Keratinocyte (primary cell): ENCODE measurements around the gene TOPORS. TPM values are rescaled to one million over a fixed set of nuclear protein-coding genes. Genes with fewer than 3 reads are reported as not detected.

ENCODE experiments used
- DNase-seq: peaks from one replicate; pipeline ENCODE4 v3.0.0-alpha.2; 2011; ENCODE audit warnings: low read depth, missing footprints, low spot score
- FAIRE-seq: peaks from 2 replicates; lab custom pipeline; 2011; peaks lifted over from hg19 to GRCh38; lab: Jason Lieb, UNC
- H2AFZ ChIP-seq: 2 replicates; pipeline ENCODE4 v1.6.0; 2012; ENCODE audit warnings: low read length, control low read depth, inconsistent platforms; ENCODE audit not compliant: control insufficient read depth
- H3K27ac ChIP-seq: 2 replicates; pipeline ENCODE4 v1.5.1; 2011; ENCODE audit warnings: low read length; ENCODE audit not compliant: control insufficient read depth, insufficient read depth
- H3K27me3 ChIP-seq: 3 replicates; pipeline ENCODE4 v1.6.0; 2011; ENCODE audit warnings: low read length; ENCODE audit not compliant: control insufficient read depth, insufficient read depth; ENCODE audit errors: extremely low read depth
- H3K36me3 ChIP-seq, 2 experiments: 2 replicates in 1 of 2; 3 replicates in 1 of 2; pipeline ENCODE4 v1.5.1; 2011; ENCODE audit warnings: low read length in 2 of 2, mild to moderate bottlenecking in 1 of 2; ENCODE audit not compliant: control insufficient read depth in 2 of 2, insufficient read depth in 2 of 2; ENCODE audit errors: extremely low read depth in 1 of 2
- H3K4me1 ChIP-seq: 3 replicates; pipeline ENCODE4 v1.5.1; 2011; ENCODE audit warnings: low read length; ENCODE audit not compliant: control insufficient read depth, insufficient read depth; ENCODE audit errors: extremely low read depth
- H3K4me2 ChIP-seq: 3 replicates; pipeline ENCODE4 v1.6.0; 2011; ENCODE audit warnings: low read depth, low read length; ENCODE audit not compliant: control insufficient read depth, insufficient read depth; ENCODE audit errors: extremely low read depth
- H3K4me3 ChIP-seq, 3 experiments: fragments of 200-600 bp in 1 of 3; sonication (generic) in 1 of 3; 2 replicates in 2 of 3; 3 replicates in 1 of 3; pipeline ENCODE4 v1.5.1; 2011 to 2016; ENCODE audit warnings: low read length in 3 of 3, mild to moderate bottlenecking in 3 of 3, control low read depth in 2 of 3, inconsistent platforms in 1 of 3, low read depth in 1 of 3, mixed read lengths in 1 of 3, mixed run types in 1 of 3, moderate library complexity in 1 of 3; ENCODE audit not compliant: control insufficient read depth in 2 of 3, insufficient read depth in 2 of 3; ENCODE audit errors: extremely low read depth in 1 of 3
- H3K79me2 ChIP-seq: 2 replicates; pipeline ENCODE4 v1.6.0; 2012; ENCODE audit warnings: low read length; ENCODE audit not compliant: control insufficient read depth, insufficient read depth
- H3K9ac ChIP-seq: 3 replicates; pipeline ENCODE4 v1.6.0; 2011; ENCODE audit warnings: low read length; ENCODE audit not compliant: control insufficient read depth, insufficient read depth; ENCODE audit errors: extremely low read depth
- H3K9me1 ChIP-seq: 3 replicates; pipeline ENCODE4 v1.6.0; 2011; ENCODE audit warnings: low read length; ENCODE audit not compliant: control insufficient read depth, insufficient read depth; ENCODE audit errors: extremely low read depth
- H3K9me3 ChIP-seq: 2 replicates; pipeline ENCODE4 v1.5.1; 2012; ENCODE audit warnings: low read depth, low read length; ENCODE audit not compliant: control insufficient read depth
- H4K20me1 ChIP-seq: 3 replicates; pipeline ENCODE4 v1.6.0; 2011; ENCODE audit warnings: low read length; ENCODE audit not compliant: control insufficient read depth, insufficient read depth; ENCODE audit errors: extremely low read depth
- EZH2 ChIP-seq: IDR thresholded peaks from one replicate; pipeline ENCODE4 v1.6.1; 2012; ENCODE audit warnings: inconsistent platforms, mild to moderate bottlenecking, low read length, moderate library complexity
- dilution Hi-C: fragments of 300-500 bp; cut with MboI; formaldehyde crosslinking; loops from one replicate; pipeline ENCODE4 v1.7.0; 2020; ENCODE audit warnings: low sequenced_read_pairs; ENCODE audit not compliant: extremely low pct_ligation_motif_present
- polyA plus RNA-seq, 5 experiments: library from polyadenylated mRNA; depleted of rRNA in 3 of 5; stranded (reverse) in 3 of 5; stranded (forward) in 1 of 5; unstranded in 1 of 5; fragments of >200 nt; gene quantifications; 1 replicate in 1 of 5; 2 replicates in 3 of 5; 3 replicates in 1 of 5; pipeline versions ENCODE4 v1.2.1 to v1.2.3, GENCODE V29; 2011 to 2012; ENCODE audit warnings: missing spikeins in 2 of 5, low read depth in 1 of 5, low replicate concordance in 1 of 5
- TF ChIP-seq, protein P1 (sequence below), 3 experiments: IDR thresholded peaks in 1 of 3; conservative IDR thresholded peaks in 1 of 3; optimal IDR thresholded peaks in 1 of 3; 2 replicates in 2 of 3; 3 replicates in 1 of 3; pipeline versions ENCODE3 to v1.5.1; 2011; ENCODE audit warnings: low read length in 3 of 3, mild to moderate bottlenecking in 3 of 3, moderate library complexity in 2 of 3, control low read depth in 1 of 3, inconsistent platforms in 1 of 3; ENCODE audit not compliant: insufficient read depth in 2 of 3; ENCODE audit errors: extremely low read depth in 1 of 3

The TOPORS gene
- polyA plus RNA-seq, 1 donor (not counting 4 experiments of a cell fraction or from before 2014, with no cell fraction given), result 17.1 TPM

GRCh38 chr9:32584784-32585183, 32.4 kb upstream of the TOPORS start:
- no peaks in the 10 kb centered on the region for H3K9me1 ChIP-seq
- H3K9ac ChIP-seq, result no peak overlapping the region
- FAIRE-seq (no peak), DNase-seq (no peak)
- no peak for TF ChIP-seq EZH2
- TF ChIP-seq, protein P1, sequence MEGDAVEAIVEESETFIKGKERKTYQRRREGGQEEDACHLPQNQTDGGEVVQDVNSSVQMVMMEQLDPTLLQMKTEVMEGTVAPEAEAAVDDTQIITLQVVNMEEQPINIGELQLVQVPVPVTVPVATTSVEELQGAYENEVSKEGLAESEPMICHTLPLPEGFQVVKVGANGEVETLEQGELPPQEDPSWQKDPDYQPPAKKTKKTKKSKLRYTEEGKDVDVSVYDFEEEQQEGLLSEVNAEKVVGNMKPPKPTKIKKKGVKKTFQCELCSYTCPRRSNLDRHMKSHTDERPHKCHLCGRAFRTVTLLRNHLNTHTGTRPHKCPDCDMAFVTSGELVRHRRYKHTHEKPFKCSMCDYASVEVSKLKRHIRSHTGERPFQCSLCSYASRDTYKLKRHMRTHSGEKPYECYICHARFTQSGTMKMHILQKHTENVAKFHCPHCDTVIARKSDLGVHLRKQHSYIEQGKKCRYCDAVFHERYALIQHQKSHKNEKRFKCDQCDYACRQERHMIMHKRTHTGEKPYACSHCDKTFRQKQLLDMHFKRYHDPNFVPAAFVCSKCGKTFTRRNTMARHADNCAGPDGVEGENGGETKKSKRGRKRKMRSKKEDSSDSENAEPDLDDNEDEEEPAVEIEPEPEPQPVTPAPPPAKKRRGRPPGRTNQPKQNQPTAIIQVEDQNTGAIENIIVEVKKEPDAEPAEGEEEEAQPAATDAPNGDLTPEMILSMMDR (optimal IDR thresholded peaks at IDR 0.05 in 1 of 3, IDR thresholded peaks at IDR 0.05 in 1 of 3, conservative IDR thresholded peaks at IDR 0.05 in 1 of 3; ENCODE audit: extremely low read depth in 1 of 3, insufficient read depth in 2 of 3, low read length in 3 of 3), result no peak
- no peak overlapping the region for H3K4me2 ChIP-seq
- dilution Hi-C loops, result no loop called here
- no peak overlapping the region for H2AFZ ChIP-seq
- no peaks in the 10 kb centered on the region for H3K27me3 ChIP-seq
- no peaks in the 10 kb centered on the region for H4K20me1 ChIP-seq
- no peak overlapping the region for H3K4me3 ChIP-seq
- H3K27ac ChIP-seq, result no peak overlapping the region
- no peaks in the 10 kb centered on the region for H3K4me1 ChIP-seq
- H3K9me3 ChIP-seq, result no peaks in the 10 kb centered on the region
- no peaks in the 10 kb centered on the region for H3K36me3 ChIP-seq
- H3K79me2 ChIP-seq, result no peaks in the 10 kb centered on the region

- Histone ChIP-seq H3K4me1 (no peaks in the 10 kb centered on the region), H2AFZ (no peak overlapping the region), H3K9ac (no peak overlapping the region), H3K4me2 (no peak overlapping the region), H3K27ac (no peak overlapping the region), H3K4me3 (no peak overlapping the region), H4K20me1 (no peaks in the 10 kb centered on the region), H3K79me2 (no peaks in the 10 kb centered on the region), H3K9me1 (no peaks in the 10 kb centered on the region), H3K27me3 (peaks cover 3% of the 10 kb centered on the region), H3K9me3 (no peaks in the 10 kb centered on the region), H3K36me3 (no peaks in the 10 kb centered on the region)
- FAIRE-seq, result peak; percentile 81
- no peak for DNase-seq
- dilution Hi-C loops, result no loop called here
- TF ChIP-seq, protein P1 (optimal IDR thresholded peaks at IDR 0.05 in 1 of 3, IDR thresholded peaks at IDR 0.05 in 1 of 3, conservative IDR thresholded peaks at IDR 0.05 in 1 of 3; ENCODE audit: extremely low read depth in 1 of 3, insufficient read depth in 2 of 3, low read length in 3 of 3), result peak; percentile 54 to 64 (median 63)
- no peak for TF ChIP-seq EZH2
These were observed 29.2 kb upstream of the TOPORS start for GRCh38 chr9:32581512-32582143.
